ENCODE measurements around the gene DLGAP1. TPM values are rescaled to one million over a fixed set of nuclear protein-coding genes. Genes with fewer than 3 reads are reported as not detected.

Gene DLGAP1
- total and polyA plus RNA-seq, 10 donors = 0.11 to 6.0 (median 2.1) TPM

DNA sequence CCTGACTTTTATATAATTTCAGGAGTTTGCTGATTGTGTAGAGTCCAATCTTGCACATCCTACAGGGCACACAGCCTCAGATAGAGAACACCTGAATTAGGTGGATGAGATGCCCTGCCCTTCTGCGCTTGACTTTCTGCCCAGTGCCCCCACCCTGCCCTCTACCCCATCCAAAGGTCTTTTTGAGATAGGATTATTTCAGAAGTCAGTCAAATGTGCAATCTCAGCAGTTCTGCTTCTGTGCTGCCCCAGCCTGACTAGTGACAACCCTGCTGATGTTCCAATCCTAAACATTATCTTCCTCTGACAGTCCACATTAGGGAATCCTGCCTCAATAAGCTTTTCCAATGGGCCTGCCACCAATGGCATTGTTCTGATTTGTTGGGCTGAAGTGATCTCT lies 593.6 kb downstream of the DLGAP1 start:
- Histone ChIP-seq H3K4me3 (no peak overlapping the region), H3K27ac (no peak overlapping the region), H3K36me3 (no peaks in the 10 kb centered on the region), H3K4me1 (no peaks in the 10 kb centered on the region), H3K9me3 (no peaks in the 10 kb centered on the region), H3K27me3 (replicated peaks in 1 of 7) (peaks cover 0 to 5% (median 0%) of the 10 kb centered on the region in 7 donors)
- DNase-seq = no peak
- TF ChIP-seq, protein P1, sequence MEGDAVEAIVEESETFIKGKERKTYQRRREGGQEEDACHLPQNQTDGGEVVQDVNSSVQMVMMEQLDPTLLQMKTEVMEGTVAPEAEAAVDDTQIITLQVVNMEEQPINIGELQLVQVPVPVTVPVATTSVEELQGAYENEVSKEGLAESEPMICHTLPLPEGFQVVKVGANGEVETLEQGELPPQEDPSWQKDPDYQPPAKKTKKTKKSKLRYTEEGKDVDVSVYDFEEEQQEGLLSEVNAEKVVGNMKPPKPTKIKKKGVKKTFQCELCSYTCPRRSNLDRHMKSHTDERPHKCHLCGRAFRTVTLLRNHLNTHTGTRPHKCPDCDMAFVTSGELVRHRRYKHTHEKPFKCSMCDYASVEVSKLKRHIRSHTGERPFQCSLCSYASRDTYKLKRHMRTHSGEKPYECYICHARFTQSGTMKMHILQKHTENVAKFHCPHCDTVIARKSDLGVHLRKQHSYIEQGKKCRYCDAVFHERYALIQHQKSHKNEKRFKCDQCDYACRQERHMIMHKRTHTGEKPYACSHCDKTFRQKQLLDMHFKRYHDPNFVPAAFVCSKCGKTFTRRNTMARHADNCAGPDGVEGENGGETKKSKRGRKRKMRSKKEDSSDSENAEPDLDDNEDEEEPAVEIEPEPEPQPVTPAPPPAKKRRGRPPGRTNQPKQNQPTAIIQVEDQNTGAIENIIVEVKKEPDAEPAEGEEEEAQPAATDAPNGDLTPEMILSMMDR (IDR thresholded peaks at IDR 0.05 in 8 of 11, conservative IDR thresholded peaks at IDR 0.05 in 3 of 11) = no peak
- no peak for TF ChIP-seq POLR2A (IDR thresholded peaks at IDR 0.05)
- no peak for TF ChIP-seq POLR2AphosphoS5 (IDR thresholded peaks at IDR 0.05)
- WGBS, 5 donors = 81 to 97% (median 95%) methylated on average over 1 of the region's 1 CpG
- intact Hi-C loops (cut with DNase I; ENCODE audit: low total_unique reads) = no loop called here

DNA sequence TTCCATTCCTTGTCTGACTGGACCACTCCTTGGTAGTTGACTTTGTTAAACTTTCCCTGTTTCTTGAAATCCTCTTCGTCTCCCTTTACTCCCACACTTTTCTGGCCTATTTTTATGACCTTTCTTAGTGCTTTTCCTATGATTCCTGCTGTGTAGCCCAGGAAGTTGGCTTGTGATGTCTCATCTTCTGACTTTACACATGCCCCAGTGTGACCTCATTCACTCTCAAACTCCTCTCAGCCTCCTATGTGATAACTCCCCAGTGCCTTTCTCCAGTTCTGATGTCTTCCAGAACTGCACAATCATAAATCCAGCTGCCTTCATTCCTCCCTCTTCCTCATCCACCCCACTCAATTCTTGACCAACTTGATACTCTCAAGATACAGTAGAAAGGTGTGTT lies 597.6 kb downstream of the DLGAP1 start:
- Histone ChIP-seq H3K27me3 (replicated peaks in 1 of 7) (no peaks in the 10 kb centered on the region), H3K4me3 (no peak overlapping the region), H3K9me3 (peaks cover 0 to 4% (median 0%) of the 10 kb centered on the region in 8 donors), H3K27ac (no peak overlapping the region), H3K36me3 (no peaks in the 10 kb centered on the region), H3K4me1 (no peaks in the 10 kb centered on the region)
- 48 to 78% (median 64%) methylated on average over 1 of the region's 1 CpG for WGBS, 5 donors
- no peak for DNase-seq
- intact Hi-C loops (cut with DNase I; ENCODE audit: low total_unique reads) = no loop called here
- no peak for TF ChIP-seq POLR2AphosphoS5 (IDR thresholded peaks at IDR 0.05)
- no peak for TF ChIP-seq POLR2A (IDR thresholded peaks at IDR 0.05)
- TF ChIP-seq, protein P1 (IDR thresholded peaks at IDR 0.05 in 8 of 11, conservative IDR thresholded peaks at IDR 0.05 in 3 of 11) = no peak

DNA sequence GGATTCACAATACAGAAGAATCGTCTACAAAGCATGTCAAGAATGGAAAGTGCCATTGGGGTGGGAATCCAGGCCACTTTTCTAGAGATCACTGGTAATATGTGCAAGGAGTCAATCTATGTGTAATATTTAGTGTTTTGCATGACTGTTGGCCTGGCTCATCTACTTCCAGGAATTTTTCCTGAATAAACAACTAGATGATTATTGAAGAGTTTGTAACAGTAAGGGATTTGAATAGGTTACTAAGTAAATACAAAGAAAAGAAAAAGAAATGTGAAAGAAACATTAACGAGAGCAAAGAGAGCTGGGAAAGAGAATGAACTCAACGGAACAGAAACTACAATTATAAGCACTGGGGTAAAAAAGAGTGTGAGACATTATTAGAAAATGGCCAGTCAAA lies 599.1 kb downstream of the DLGAP1 start:
- WGBS, 5 donors = 89 to 97% (median 92%) methylated on average over 3 of the region's 3 CpGs
- Histone ChIP-seq H3K36me3 (no peaks in the 10 kb centered on the region), H3K4me1 (no peaks in the 10 kb centered on the region), H3K27ac (no peak overlapping the region), H3K9me3 (peaks cover 0 to 4% (median 0%) of the 10 kb centered on the region in 8 donors), H3K4me3 (no peak overlapping the region), H3K27me3 (replicated peaks in 1 of 7) (no peaks in the 10 kb centered on the region)
- TF ChIP-seq, protein P1 (IDR thresholded peaks at IDR 0.05 in 8 of 11, conservative IDR thresholded peaks at IDR 0.05 in 3 of 11) = no peak
- TF ChIP-seq POLR2AphosphoS5 (IDR thresholded peaks at IDR 0.05) (no peak), POLR2A (IDR thresholded peaks at IDR 0.05) (no peak)
- no peak for DNase-seq
- intact Hi-C loops (cut with DNase I; ENCODE audit: low total_unique reads) = no loop called here

DNA sequence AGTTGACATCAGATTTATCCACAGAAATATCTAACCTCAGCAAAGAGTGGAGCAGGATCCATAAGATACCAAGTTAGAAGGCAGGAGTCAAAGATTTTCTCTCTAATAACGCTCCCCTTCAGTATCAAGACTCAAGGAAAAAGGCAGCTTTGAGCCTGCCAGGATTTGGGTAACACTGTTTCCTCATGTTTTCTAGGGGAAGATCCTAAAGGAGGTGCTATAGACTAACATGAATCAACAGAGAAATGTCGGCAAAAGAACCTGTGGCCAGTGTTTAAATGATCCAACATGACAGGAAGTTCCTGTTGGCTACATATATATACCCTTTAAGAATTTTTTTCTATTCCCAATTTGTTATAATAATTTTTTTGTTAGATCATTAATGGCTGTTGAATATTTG lies 602.8 kb downstream of the DLGAP1 start:
- H3K27ac ChIP-seq = no peak overlapping the region
- intact Hi-C loops (cut with DNase I; ENCODE audit: low total_unique reads) = no loop called here
- H3K9me3 ChIP-seq = peaks cover 0 to 4% (median 0%) of the 10 kb centered on the region in 8 donors
- DNase-seq = no peak
- no peak overlapping the region for H3K4me3 ChIP-seq
- TF ChIP-seq POLR2AphosphoS5 (IDR thresholded peaks at IDR 0.05) (no peak), POLR2A (IDR thresholded peaks at IDR 0.05) (no peak)
- TF ChIP-seq, protein P1 (IDR thresholded peaks at IDR 0.05 in 8 of 11, conservative IDR thresholded peaks at IDR 0.05 in 3 of 11) = no peak
- 77 to 91% (median 89%) methylated on average over 2 of the region's 2 CpGs for whole genome bisulfite sequencing, 5 donors
- no peaks in the 10 kb centered on the region for H3K36me3 ChIP-seq
- no peaks in the 10 kb centered on the region for H3K27me3 ChIP-seq (replicated peaks in 1 of 7)
- H3K4me1 ChIP-seq = no peaks in the 10 kb centered on the region

Data from spleen (tissue), 11 donors.